GM23338 (cell line): ENCODE results near the gene USP32.

Source experiments
- CREB1 ChIP-seq: fragments of 250-450 bp; sonication (Bioruptor Pico); IDR thresholded peaks from 2 replicates; pipeline ENCODE4 v1.5.0; 2020; ENCODE audit warnings: low read depth, mild to moderate bottlenecking, moderate library complexity
- ETS1 ChIP-seq: IDR thresholded peaks from 2 replicates; pipeline ENCODE4 v1.6.1; 2016; ENCODE audit warnings: antibody characterized with exemption
- EZH2 ChIP-seq: fragments of 200-600 bp; sonication (generic); IDR thresholded peaks from one replicate; pipeline ENCODE4 v1.8.0; 2017; ENCODE audit warnings: antibody characterized with exemption, mild to moderate bottlenecking, low read depth; ENCODE audit not compliant: unreplicated experiment
- EZH2phosphoT487 ChIP-seq: fragments of 200-600 bp; sonication (generic); IDR thresholded peaks from one replicate; pipeline ENCODE4 v1.8.1; 2018; ENCODE audit warnings: antibody characterized with exemption; ENCODE audit not compliant: unreplicated experiment
- POLR2AphosphoS5 ChIP-seq: IDR thresholded peaks from 2 replicates; pipeline ENCODE4 v1.6.1; 2016; ENCODE audit warnings: antibody characterized with exemption, low read depth
- REST ChIP-seq: IDR thresholded peaks from one replicate; pipeline ENCODE4 v1.6.1; 2018; ENCODE audit warnings: antibody characterized with exemption; ENCODE audit not compliant: unreplicated experiment
- ZNF114 ChIP-seq: fragments of 250-450 bp; sonication (Bioruptor Pico); IDR thresholded peaks from 2 replicates; pipeline ENCODE4 v1.5.0; 2020; ENCODE audit warnings: mild to moderate bottlenecking, moderate library complexity
- ZNF462 ChIP-seq: fragments of 250-450 bp; sonication (Bioruptor Pico); IDR thresholded peaks from 2 replicates; pipeline ENCODE4 v1.5.0; 2020; ENCODE audit warnings: mild to moderate bottlenecking, moderate library complexity
- TF ChIP-seq, protein P1 (sequence below), 2 experiments: fragments of 200-600 bp in 1 of 2; sonication (generic) in 1 of 2; conservative IDR thresholded peaks; 2 replicates each; pipeline versions ENCODE4 v1.5.1 to v1.6.1; 2016 to 2017; ENCODE audit warnings: antibody characterized with exemption in 2 of 2, low read depth in 2 of 2, mild to moderate bottlenecking in 2 of 2, moderate library complexity in 1 of 2

GRCh38 chr17:60359415-60359814, 32.5 kb downstream of the USP32 start:
- TF ChIP-seq, protein P1, sequence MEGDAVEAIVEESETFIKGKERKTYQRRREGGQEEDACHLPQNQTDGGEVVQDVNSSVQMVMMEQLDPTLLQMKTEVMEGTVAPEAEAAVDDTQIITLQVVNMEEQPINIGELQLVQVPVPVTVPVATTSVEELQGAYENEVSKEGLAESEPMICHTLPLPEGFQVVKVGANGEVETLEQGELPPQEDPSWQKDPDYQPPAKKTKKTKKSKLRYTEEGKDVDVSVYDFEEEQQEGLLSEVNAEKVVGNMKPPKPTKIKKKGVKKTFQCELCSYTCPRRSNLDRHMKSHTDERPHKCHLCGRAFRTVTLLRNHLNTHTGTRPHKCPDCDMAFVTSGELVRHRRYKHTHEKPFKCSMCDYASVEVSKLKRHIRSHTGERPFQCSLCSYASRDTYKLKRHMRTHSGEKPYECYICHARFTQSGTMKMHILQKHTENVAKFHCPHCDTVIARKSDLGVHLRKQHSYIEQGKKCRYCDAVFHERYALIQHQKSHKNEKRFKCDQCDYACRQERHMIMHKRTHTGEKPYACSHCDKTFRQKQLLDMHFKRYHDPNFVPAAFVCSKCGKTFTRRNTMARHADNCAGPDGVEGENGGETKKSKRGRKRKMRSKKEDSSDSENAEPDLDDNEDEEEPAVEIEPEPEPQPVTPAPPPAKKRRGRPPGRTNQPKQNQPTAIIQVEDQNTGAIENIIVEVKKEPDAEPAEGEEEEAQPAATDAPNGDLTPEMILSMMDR (conservative IDR thresholded peaks at IDR 0.05; ENCODE audit: low read depth in 2 of 2) = no peak
- no peak for TF ChIP-seq POLR2AphosphoS5
- no peak for TF ChIP-seq ZNF114
- no peak for TF ChIP-seq EZH2
- TF ChIP-seq CREB1 (CRISPR knock-in tag) = no peak
- no peak for TF ChIP-seq REST
- no peak for TF ChIP-seq ZNF462
- no peak for TF ChIP-seq EZH2phosphoT487
- TF ChIP-seq ETS1 = no peak
